H1 (cell line): ENCODE data around the gene HOXD10. TPM values are rescaled to one million over a fixed set of nuclear protein-coding genes. Genes with fewer than 3 reads are reported as not detected.

Experiments used
- ASH2L ChIP-seq: fragments of 200-600, 300-600 bp; sonication (generic); IDR thresholded peaks from one replicate; pipeline ENCODE4 v1.7.1; 2017; ENCODE audit warnings: low read length
- BRCA1 ChIP-seq: IDR thresholded peaks from 2 replicates; pipeline ENCODE4 v1.6.1; 2012; ENCODE audit warnings: low read depth, low read length, improper control_type of control experiment
- CHD1 ChIP-seq: IDR thresholded peaks from 2 replicates; pipeline ENCODE4 v1.6.1; 2012; ENCODE audit warnings: low read depth, low read length, improper control_type of control experiment
- E2F6 ChIP-seq: IDR thresholded peaks from 2 replicates; pipeline ENCODE4 v1.6.1; 2012; ENCODE audit warnings: inconsistent platforms
- EGR1 ChIP-seq: IDR thresholded peaks from 2 replicates; pipeline ENCODE4 v1.6.1; 2011; ENCODE audit warnings: low read depth, low read length, borderline replicate concordance
- GABPA ChIP-seq: IDR thresholded peaks from 2 replicates; pipeline ENCODE4 v1.6.1; 2011; ENCODE audit warnings: mild to moderate bottlenecking, low read length, moderate library complexity, borderline replicate concordance; ENCODE audit not compliant: insufficient read depth
- JUN ChIP-seq: IDR thresholded peaks from 2 replicates; pipeline ENCODE4 v1.6.1; 2011; ENCODE audit warnings: low read depth, mild to moderate bottlenecking, improper control_type of control experiment, low read length
- KDM1A ChIP-seq: fragments of 200-600, 300-600 bp; sonication (generic); IDR thresholded peaks from 2 replicates; pipeline ENCODE4 v1.7.1; 2016; ENCODE audit warnings: mild to moderate bottlenecking, low read length, borderline replicate concordance
- MAFK ChIP-seq: IDR thresholded peaks from 2 replicates; pipeline ENCODE4 v1.6.1; 2012; ENCODE audit warnings: low read depth, mild to moderate bottlenecking, improper control_type of control experiment, low read length
- NANOG ChIP-seq: IDR thresholded peaks from 2 replicates; pipeline ENCODE4 v1.6.1; 2011; ENCODE audit warnings: low read length, low read depth, mild to moderate bottlenecking, inconsistent platforms; ENCODE audit not compliant: insufficient read depth, poor library complexity, severe bottlenecking
- POU5F1 ChIP-seq: IDR thresholded peaks from 2 replicates; pipeline ENCODE4 v1.6.1; 2011; ENCODE audit warnings: low read depth, mild to moderate bottlenecking, low read length, moderate library complexity
- RAD21 ChIP-seq, 2 experiments: IDR thresholded peaks in 1 of 2; conservative IDR thresholded peaks in 1 of 2; 2 replicates each; pipeline ENCODE4 v1.6.1; 2011; ENCODE audit warnings: low read depth in 2 of 2, low read length in 2 of 2, improper control_type of control experiment in 1 of 2, inconsistent platforms in 1 of 2, mild to moderate bottlenecking in 1 of 2, moderate library complexity in 1 of 2
- SAP30 ChIP-seq: fragments of 300-600 bp; sonication (generic); IDR thresholded peaks from 2 replicates; pipeline ENCODE4 v1.7.1; 2012; ENCODE audit warnings: low read length, moderate library complexity, mild to moderate bottlenecking, inconsistent platforms; ENCODE audit not compliant: insufficient read depth, insufficient replicate concordance
- SUZ12 ChIP-seq: fragments of 200-600 bp; sonication (generic); IDR thresholded peaks from 2 replicates; pipeline ENCODE4 v1.6.1; 2012; ENCODE audit warnings: mild to moderate bottlenecking, inconsistent platforms, low read length, moderate library complexity, mixed read lengths
- TAF7 ChIP-seq: optimal IDR thresholded peaks from 2 replicates; pipeline ENCODE3; 2011; ENCODE audit warnings: low read depth, mild to moderate bottlenecking, inconsistent platforms, low read length, moderate library complexity, borderline replicate concordance
- TBP ChIP-seq: IDR thresholded peaks from 2 replicates; pipeline ENCODE4 v1.6.1; 2011; ENCODE audit warnings: low read depth, low read length, improper control_type of control experiment
- polyA plus RNA-seq, 7 experiments: library from polyadenylated mRNA; depleted of rRNA in 3 of 7; stranded (reverse) in 5 of 7; unstranded in 2 of 7; fragments of >200 nt in 5 of 7; fragments of 200-250 nt in 2 of 7; gene quantifications; 1 replicate in 5 of 7; 2 replicates in 1 of 7; 4 replicates in 1 of 7; pipeline versions ENCODE4 v1.2.1 to v1.2.3, GENCODE V29; 2011 to 2013; ENCODE audit warnings: missing spikeins in 2 of 7, mixed read lengths in 2 of 7
- total RNA-seq: library from RNA; stranded (reverse); fragmentation: NEBNext Ultra II Directional; extraction: Animal tissue kit (Norgen Biotek cat#: 25700); gene quantifications from 2 replicates; pipeline ENCODE4 v1.2.1, GENCODE V29; 2021

Gene HOXD10
- total and polyA plus RNA-seq, 2 of the 8 experiments (the other 6 are each of a cell fraction or from before 2014, with no cell fraction given): not detected

DNA sequence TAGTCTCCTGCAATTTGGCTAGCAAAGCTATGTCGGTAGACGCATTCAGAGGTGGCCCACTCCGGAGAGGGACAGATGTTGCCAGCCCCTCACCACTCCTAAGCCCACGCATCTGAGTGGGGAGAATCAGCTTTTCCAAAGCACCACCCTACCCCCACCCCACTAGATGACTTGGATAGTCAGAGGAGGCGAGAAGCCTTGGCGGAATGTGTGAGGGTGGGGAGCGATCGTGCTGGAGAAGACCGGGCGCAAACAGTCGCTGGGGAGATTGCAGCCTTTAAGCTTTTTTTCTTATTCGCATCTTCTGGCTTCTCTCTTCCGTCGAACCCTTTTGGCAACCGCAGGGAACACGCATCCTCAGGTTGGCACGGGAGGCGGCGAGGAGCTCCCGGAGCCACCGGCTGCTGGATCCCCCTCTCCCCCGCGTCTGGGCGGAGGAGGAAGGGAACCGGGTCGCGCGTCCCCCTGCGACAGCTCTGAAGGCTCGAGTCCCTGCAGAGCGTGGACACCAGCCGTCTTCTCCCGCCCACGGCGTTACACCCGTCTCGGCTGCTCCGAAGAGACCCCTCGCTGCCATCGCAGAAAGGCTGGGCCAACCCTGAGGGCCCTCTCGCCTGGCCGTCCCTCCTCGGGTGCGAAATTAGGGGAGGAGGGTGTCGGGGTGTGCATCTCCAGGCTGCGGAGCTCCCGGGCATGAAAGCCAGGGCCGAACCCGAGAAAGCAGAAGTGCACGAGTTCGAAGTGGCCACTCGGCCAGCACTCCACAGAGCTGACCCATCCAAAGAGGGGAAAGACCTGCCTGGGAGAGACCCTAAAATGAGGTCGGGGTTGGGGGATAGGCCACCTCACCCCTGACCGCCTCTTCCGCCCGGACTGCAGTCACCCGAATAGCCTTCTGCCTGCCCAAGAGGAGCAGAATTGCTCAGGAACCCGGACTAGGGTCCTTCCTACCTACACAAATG is 45.0 kb upstream of the HOXD10 start (continued):
- TF ChIP-seq RAD21 (IDR thresholded peaks at IDR 0.05 in 1 of 2, conservative IDR thresholded peaks at IDR 0.05 in 1 of 2; ENCODE audit: low read depth in 2 of 2, low read length in 2 of 2) (no peak), GABPA (no peak), NANOG (no peak), KDM1A (no peak), MAFK (no peak), JUN (no peak), TBP (no peak), SUZ12 (peak; percentile 98), CHD1 (no peak), EGR1 (no peak), BRCA1 (no peak), E2F6 (no peak), TAF7 (no peak), POU5F1 (no peak), ASH2L (no peak), SAP30 (no peak)
- TF ChIP-seq, all 59 proteins: peak for 4
